HG02610 (cell line): Measurements from ENCODE around the gene LMOD2.

Source experiments
- ATAC-seq: cut with Tn5 transposase; IDR thresholded peaks from one replicate; pipeline ENCODE4 v1.9.1; 2021; ENCODE audit warnings: mild to moderate bottlenecking, moderate library complexity; ENCODE audit not compliant: unreplicated experiment

Gene LMOD2

DNA sequence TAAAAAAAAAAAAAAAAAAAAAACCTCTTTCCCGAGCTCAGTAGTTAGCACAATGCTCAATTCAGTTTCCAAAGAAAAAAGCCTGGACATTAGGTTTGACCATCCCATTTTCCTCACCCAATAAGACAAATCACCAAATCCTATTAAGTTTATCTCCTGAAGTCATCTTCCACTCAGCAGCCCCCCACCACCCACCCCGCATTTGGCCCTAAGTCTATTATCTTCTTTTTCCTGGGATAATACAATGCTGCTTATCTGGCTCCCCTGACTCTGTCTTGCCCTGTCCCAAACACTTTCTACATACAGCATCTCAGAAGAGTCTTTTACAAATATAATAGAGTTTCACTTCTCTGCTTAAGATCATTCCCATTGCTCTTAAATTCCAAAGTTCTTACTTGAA lies 17.8 kb upstream of the LMOD2 start:
- no peak for ATAC-seq

DNA sequence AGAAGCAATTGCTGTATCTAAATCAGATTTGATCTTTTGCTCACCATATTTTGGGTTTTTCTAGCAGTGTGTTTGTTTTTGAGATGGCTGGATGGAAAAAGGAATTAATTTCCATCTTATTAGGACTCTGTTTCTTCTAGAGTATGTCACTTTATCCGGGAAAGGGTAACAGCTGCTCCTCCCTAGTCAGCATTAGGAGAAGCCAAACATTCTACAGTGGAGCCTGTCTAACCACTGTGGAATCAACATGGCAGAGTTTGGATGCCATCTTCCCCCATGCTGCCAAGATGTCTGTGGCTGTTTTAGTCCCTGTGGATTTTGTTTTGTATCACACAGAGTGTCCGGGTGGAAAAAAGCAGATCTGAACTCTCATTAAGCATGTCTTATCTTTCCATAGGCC lies 16.0 kb upstream of the LMOD2 start:
- ATAC-seq: no peak

DNA sequence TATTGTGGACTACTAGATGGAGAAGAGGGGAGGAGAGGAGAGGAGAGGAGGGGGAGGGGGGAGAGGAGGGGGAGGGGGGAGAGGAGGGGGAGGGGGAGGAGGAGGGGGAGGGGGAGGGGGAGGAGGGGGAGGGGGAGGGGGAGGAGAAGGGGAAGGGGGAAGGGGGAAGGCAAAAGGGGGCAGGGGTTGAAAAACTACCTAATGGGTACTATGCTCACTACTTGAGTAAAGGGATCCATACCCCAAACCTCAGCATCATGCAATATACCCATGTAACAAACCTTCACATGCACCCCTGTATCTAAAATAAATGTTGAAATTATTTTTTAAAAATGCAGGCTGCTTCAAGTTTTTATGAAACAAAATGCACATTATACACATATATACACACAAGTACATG lies 15.1 kb upstream of the LMOD2 start:
- ATAC-seq: no peak

DNA sequence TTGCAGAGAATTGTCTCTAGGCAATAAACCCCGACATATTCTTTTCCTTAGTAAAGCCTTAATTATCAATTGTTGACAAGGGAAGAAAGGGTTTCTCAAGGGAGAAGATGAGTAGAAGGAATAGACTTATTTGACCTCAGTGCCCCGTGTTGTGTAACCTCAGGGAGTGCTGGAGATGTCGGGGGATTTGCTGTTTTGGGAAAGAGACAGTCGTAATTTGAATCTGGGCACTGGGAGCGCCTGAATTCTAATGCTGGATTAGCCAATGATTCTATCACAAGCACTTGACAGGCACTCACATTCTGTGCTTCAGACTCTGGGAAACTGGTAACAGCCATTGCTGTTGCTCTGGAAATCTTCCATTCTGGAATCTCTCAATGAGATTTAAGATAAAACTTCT lies 13.8 kb upstream of the LMOD2 start:
- no peak for ATAC-seq

DNA sequence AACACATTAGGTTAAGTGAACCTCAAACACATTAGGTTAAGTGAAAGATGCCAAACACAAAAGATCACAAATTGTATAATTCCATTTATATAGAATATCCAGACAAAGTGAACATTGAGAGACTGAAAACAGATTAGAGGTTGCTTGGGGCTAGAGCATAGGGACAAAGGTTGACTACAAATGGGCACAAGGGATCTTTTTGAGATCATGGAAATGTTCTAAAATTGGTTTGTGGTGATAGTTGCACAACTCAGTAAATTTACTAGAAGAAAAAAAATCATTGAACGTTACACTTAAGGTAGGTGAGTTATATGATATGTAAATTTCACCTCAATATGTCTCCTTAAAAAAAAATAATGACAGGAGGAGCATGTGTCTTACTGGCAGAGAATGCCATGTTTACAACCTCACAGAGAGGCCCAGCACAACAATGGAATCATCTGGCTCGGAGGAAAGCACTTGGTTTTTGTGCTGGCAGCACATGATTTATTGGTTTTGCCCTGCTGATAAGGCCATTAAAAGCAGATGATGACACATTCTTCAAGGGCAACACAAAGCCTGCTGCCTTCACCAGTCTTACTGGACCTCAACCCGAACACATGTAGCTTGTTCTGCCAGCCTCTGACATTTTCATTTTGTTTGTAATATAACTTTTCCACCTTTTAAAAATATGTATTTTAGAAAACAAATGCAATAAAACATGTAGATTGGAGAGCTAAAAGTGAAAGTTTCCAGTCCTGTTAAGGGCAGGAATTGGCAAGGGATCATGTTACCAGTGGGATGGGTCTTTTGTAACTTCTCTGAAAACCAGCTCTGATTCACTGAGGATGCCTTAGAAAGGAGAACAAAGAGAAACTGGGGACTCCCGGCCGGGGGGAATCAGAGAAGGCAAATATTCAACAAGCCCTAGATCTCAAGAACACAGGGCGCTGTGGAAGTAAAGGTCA lies 11.9 kb upstream of the LMOD2 start:
- no peak for ATAC-seq

DNA sequence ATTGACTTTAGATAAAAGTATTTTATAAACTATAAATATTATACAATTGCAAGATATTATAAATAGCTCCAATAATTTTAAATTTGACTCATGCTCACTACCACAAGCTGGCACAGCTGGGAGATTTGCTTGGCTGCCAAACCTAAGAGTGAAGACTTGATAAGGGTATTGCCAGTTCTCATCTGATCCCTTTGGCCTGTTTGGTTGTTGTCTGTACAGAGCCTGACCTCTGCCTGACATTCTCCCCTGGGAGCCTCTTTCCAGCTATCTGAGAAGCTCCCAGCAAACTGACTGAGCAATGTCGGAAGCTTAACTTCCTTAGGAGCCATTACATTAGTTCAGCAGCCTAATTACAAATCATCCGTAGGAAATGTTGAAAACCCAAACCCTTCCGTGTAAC lies 10.2 kb upstream of the LMOD2 start:
- ATAC-seq: no peak

DNA sequence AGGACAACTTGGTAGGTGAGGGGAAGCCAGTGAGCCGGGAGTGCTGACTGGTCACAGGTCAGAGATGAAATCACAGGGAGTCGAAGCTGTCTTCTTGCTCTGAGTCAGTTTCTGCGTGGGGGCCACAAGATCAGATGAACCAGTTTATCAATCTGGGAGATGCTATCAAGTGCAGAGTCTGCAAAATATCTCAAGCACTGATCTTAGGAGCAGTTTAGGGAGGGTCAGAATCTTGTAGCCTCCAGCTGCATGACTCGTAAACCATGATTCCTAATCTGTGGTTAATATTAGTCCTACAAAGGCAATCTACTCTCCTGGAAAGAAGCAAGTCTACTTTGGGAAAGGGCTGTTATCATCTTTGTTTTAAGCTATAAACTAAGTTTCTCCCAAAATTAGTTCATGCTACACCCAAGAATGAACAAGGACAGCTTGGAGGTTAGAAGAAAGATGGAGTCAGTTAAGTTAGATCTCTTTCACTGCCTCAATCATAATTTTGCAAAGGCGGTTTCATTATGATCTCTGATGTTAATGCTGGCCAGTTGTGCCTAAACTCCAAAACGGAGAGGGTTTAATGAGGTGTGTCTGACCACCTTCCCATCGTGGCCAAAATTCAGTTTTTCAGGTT lies 8.4 kb upstream of the LMOD2 start:
- no peak for ATAC-seq

DNA sequence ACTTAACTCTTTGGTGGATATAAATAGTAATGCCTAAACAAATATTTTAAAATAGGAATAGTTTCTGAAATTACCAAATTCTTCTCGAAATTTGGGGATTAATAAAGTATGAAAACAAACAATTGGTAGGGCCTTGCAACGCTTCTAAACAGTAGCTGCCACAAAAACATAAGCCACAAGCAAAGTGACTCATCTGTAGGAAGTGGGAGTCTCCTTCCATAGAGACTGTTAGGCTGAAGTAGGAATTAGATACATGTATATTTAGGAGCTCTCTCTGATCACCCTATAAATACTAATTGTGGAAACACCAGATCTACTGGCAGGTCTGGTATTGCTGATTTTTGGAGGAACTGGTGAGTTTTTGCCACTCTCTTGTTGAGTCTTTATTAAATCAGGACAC lies 5.7 kb upstream of the LMOD2 start:
- no peak for ATAC-seq

DNA sequence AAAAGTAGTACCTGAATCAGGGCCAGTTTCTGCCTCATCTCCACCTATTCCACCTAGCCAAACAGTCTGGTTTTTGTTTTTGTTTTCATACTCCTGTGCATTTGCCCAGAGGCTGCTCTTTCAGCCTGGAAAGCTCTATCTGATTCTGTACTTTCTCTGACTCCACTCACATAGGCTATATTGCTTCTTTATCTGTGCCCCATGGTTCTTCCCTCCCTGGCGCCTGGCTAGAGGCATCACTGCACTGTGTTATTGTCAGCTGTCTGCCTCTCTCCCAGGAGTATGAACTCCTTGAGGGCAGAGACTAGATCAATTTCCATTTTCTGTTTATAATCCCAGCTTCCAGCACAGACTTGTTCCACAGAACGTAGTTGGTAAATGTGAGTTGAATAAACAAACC lies 5.1 kb upstream of the LMOD2 start:
- no peak for ATAC-seq

DNA sequence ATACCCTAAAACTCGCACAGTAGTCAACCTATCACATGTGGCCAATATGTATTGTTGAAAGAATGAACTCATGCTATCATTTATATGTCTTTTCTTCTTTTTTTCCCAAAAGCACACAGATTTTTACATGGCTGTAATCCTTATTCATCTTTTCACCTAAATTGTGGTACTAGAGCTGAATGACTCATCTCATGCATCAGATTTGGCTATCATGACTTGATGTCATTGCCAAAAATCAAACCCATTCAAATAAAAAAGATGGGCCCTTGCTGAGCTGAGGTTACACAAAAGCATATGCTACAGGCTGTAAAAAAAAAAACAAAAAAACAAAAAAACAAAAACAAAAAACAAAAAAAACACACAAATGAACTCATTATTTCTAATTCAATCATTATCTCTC lies 3.3 kb upstream of the LMOD2 start:
- ATAC-seq: no peak

DNA sequence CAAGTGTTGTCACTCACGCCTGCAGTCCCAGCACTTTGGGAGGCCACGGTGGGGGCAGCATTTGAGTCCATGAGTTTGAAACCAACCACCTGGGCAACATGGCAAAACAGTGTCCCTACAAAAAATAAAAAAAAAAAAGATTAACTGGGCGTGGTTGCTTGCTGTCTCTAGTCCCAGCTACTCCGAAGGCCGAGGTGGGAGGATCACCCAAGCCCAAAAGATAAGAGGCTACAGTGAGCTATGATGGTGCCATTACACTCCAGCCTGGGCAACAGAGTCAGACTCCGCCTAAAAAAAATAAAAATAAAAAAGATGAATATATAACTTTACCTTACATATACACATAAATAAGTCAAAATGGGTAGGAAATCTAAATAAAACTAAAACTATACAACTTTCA lies 2.5 kb upstream of the LMOD2 start:
- ATAC-seq: no peak

DNA sequence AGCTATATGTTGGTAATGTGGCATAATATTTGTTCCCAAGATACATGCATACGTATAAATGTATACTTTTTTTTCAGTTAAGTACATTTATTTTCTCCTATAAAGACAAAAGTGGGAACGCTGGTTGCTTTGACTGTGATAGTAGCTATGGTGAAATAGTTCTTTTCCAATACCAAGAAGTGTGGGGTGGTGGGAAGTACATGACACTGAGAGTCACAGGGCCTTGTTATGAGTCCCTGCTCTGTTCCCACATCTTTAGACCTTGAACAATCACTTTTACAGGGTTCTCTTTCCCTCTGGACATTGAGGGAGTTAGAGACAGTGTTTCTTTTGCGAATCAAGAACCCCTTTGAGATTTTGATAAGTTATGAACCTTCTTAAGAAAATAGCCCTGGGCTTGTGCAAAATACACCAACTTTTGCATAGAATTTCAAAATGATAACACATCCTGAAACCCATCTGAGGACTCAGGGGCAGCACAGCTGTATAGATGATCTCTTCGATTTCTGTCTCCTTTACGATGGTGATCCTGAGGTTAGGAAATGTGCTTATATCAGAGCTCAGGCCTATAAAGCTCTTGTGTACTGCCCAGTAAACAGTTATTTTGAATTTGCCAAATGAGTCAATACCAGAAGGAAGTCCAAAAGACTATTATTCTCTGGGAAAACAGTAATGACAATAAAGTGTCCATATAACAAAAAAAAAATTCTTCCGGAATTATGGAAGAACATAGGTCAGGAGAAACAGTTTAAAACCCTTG lies 1.1 kb downstream of the LMOD2 start:
- ATAC-seq: no peak

DNA sequence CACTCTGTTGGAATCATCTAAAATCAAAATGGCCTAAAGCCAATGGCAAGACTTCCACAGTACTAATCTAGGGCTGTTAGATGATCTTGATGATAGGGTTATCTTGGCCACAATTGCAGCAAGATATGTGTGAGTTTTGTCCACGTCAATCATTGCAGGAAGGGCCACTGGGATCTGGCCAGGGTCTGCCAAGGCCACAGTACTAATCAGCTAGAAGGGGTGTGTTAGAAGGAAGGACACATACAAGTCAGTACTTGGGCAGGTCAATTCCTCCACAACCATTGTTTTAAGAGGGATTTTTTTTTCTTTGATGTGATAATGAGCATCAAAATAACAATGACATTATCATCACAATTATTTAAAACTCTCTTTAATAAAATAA lies 1.6 kb downstream of the LMOD2 start:
- ATAC-seq: no peak

DNA sequence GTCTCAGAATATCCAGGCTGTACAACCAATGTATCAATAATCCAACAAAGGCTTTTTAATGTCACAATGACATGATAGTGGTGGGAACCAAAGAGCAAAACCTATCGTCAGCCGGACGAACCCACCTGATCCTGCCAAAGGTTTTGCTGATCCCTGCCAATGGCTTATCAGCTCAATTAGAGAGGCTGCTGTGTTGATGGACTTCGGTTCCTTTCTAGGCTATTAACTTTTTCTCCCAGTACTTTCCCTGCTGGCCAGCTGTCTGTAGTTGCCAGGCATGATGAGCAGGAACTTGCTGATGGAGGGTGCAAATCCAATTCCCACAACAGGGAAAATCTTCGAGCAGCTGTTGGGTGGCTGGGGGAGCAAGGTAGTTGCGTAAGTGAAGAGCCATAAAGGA lies 2.4 kb downstream of the LMOD2 start:
- no peak for ATAC-seq

DNA sequence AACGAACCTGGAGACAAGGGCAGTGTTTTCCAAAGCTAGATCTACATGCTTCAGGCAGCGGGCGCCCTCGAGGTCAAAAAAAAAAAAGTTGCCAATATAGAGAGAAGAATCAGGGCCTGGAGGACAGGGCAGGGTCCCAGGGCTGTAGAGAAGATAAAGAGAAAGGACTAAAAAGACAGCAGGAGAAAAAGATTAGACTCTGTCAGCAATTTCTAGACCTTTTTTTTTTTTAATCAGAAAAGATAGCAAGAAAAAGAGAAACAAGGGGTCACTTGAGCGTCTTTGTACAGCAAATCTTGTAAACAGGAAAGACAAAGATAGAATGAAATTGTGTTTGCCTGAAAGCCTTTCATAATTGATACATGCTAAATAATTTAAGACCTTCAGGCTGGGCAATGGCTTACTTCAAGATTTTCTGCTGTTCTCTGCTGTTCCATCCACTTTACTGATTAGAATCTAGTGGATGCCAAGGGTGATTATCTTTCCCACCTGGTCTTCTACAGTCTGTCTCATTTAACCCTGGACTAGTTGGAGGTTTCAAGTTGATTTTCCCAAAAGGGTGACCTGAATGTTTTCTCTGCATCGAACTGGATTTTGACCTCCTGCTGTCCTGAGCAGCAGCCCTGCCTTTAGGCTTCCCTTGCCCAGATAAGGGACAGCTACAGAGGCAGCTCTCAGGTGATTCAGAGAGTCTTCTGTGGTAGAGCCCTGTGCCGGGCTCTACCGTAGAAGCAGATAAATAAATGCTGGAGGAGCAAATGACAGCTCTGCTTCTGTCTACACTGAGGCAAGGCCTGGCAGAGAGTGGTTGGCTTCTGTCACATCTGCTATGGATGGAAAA lies 5.1 kb downstream of the LMOD2 start:
- ATAC-seq: no peak

DNA sequence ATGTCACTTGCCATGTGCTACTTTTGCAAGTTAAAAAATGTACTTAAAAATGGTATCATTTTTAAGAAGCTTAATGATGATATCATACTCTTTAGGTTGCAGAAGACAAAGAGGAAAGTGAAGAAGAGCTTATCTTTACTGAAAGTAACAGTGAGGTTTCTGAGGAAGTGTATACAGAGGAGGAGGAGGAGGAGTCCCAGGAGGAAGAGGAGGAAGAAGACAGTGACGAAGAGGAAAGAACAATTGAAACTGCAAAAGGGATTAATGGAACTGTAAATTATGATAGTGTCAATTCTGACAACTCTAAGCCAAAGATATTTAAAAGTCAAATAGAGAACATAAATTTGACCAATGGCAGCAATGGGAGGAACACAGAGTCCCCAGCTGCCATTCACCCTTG lies 6.1 kb downstream of the LMOD2 start:
- ATAC-seq: no peak

DNA sequence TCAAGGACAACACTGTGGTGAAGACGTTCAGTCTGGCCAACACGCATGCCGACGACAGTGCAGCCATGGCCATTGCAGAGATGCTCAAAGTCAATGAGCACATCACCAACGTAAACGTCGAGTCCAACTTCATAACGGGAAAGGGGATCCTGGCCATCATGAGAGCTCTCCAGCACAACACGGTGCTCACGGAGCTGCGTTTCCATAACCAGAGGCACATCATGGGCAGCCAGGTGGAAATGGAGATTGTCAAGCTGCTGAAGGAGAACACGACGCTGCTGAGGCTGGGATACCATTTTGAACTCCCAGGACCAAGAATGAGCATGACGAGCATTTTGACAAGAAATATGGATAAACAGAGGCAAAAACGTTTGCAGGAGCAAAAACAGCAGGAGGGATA lies 6.6 kb downstream of the LMOD2 start:
- no peak for ATAC-seq

DNA sequence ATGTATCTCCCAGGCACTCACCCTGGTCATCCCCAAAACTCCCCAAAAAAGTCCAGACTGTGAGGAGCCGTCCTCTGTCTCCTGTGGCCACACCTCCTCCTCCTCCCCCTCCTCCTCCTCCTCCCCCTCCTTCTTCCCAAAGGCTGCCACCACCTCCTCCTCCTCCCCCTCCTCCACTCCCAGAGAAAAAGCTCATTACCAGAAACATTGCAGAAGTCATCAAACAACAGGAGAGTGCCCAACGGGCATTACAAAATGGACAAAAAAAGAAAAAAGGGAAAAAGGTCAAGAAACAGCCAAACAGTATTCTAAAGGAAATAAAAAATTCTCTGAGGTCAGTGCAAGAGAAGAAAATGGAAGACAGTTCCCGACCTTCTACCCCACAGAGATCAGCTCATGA lies 7.1 kb downstream of the LMOD2 start:
- ATAC-seq: no peak

DNA sequence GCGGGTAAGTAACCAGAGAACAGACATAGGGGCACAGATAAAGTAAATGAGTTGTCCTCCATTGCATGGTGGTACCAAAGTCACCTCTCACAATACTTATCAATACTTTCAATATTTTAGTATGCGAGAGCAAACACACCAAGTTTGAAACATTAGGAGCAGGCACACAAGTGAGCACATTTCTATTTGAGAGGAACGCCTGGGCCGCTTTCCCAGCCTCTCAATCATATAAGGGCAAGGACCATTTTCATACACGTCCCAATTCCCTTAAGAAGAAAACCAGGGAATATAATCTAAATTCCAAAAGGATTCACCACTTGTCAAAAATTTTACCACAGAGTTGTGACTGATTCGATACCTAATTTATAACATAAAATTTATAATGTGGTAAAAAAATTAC lies 7.5 kb downstream of the LMOD2 start:
- ATAC-seq: no peak

DNA sequence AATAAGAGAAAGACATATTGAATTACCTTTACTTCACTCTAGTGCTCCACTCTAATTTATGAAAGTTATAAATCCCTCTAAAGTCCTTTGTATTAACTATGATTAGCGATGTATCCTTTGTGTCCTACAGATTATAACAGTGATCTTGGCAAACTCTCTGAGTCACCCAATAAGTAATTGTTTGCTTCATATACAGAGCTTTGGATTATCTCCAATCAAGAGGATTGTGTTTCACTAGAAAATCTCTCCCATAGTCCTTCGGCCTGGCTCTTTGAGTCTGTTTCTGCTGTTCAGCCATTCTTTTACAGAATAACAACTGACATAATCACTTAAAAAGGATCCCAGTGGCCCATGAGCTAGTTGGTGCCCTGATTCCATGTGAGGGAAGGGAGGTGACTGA lies 9.5 kb downstream of the LMOD2 start:
- no peak for ATAC-seq

DNA sequence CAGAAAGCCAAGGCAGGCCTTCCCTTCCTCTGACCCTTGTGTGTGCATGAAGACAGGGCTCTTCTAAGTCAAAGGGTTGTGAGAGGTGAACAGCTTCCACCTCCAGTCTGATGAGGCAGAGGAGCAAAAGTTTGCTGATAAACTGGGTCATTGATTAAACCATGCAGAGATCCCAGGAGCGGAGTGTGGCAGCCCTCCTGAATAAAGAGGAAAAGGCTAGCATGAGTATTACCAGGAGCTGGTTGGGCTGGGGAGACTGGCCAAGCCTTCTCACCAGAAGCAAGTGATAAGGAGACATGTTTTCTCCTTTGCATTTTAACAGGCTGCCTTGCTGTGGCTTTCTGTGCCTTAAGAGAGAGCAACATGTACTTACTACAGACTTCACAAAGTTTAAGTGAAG lies 10.2 kb downstream of the LMOD2 start:
- ATAC-seq: no peak
